HepG2 (cell line): Measurements from ENCODE around the gene CDK9.

Source experiments
- ATF2 ChIP-seq: sonication (generic); formaldehyde crosslinking; IDR thresholded peaks from 2 replicates; pipeline ENCODE4 v1.4.0; 2020; ENCODE audit warnings: missing genetic modification reagents
- EP300 ChIP-seq, 3 experiments: sonication (generic) in 1 of 3; formaldehyde crosslinking in 1 of 3; IDR thresholded peaks; 2 replicates each; pipeline versions ENCODE4 v1.5.1 to v1.6.1; 2011 to 2020; ENCODE audit warnings: low read depth in 2 of 3, low read length in 2 of 3, borderline replicate concordance in 1 of 3, improper control_type of control experiment in 1 of 3, mild to moderate bottlenecking in 1 of 3, missing genetic modification reagents in 1 of 3, moderate library complexity in 1 of 3
- FOXM1 ChIP-seq: sonication (generic); formaldehyde crosslinking; IDR thresholded peaks from 2 replicates; pipeline ENCODE4 v1.5.0; 2020; ENCODE audit warnings: missing genetic modification reagents
- MYNN ChIP-seq: sonication (generic); formaldehyde crosslinking; IDR thresholded peaks from 2 replicates; pipeline ENCODE4 v1.4.0; 2020; ENCODE audit warnings: mild to moderate bottlenecking, low read depth, missing genetic modification reagents
- NCOA1 ChIP-seq: sonication (generic); formaldehyde crosslinking; IDR thresholded peaks from 2 replicates; pipeline ENCODE4 v1.9.0; 2021; ENCODE audit warnings: missing genetic modification reagents
- PRDM10 ChIP-seq: sonication (generic); formaldehyde crosslinking; IDR thresholded peaks from 2 replicates; pipeline ENCODE4 v1.4.0; 2020; ENCODE audit warnings: low read depth, missing genetic modification reagents
- RNF2 ChIP-seq: fragments of 450-650 bp; conservative IDR thresholded peaks from 2 replicates; pipeline ENCODE4 v1.6.1; 2016; ENCODE audit warnings: low read depth
- SIN3A ChIP-seq: IDR thresholded peaks from 2 replicates; pipeline ENCODE4 v1.6.1; 2011; ENCODE audit warnings: low read depth, mild to moderate bottlenecking, control low read depth, low read length, borderline replicate concordance
- ZBTB49 ChIP-seq: sonication (generic); formaldehyde crosslinking; IDR thresholded peaks from 2 replicates; pipeline ENCODE4 v1.4.0; 2020; ENCODE audit warnings: missing genetic modification reagents, borderline replicate concordance
- ZC3H4 ChIP-seq: sonication (generic); formaldehyde crosslinking; IDR thresholded peaks from 2 replicates; pipeline ENCODE4 v1.4.0; 2020; ENCODE audit warnings: missing genetic modification reagents, borderline replicate concordance
- ZNF253 ChIP-seq: sonication (generic); formaldehyde crosslinking; IDR thresholded peaks from 2 replicates; pipeline ENCODE4 v1.8.0; 2022; ENCODE audit warnings: mild to moderate bottlenecking, missing genetic modification reagents, borderline replicate concordance
- ZNF318 ChIP-seq: sonication (generic); formaldehyde crosslinking; IDR thresholded peaks from 2 replicates; pipeline ENCODE4 v1.4.0; 2020; ENCODE audit warnings: mild to moderate bottlenecking, missing genetic modification reagents
- ZNF335 ChIP-seq: sonication (generic); formaldehyde crosslinking; IDR thresholded peaks from 2 replicates; pipeline ENCODE4 v1.4.0; 2020; ENCODE audit warnings: missing genetic modification reagents

- TF ChIP-seq ATF2 (no peak), ZC3H4 (CRISPR knock-in tag) (no peak), MYNN (CRISPR knock-in tag) (no peak), FOXM1 (CRISPR knock-in tag) (no peak), SIN3A (no peak), ZNF253 (no peak), ZBTB49 (CRISPR knock-in tag) (no peak), ZNF318 (CRISPR knock-in tag) (no peak), PRDM10 (CRISPR knock-in tag) (no peak), RNF2 (no peak), EP300 (IDR thresholded peaks at IDR 0.05; ENCODE audit: low read depth in 2 of 2, low read length in 2 of 2) (no peak), EP300 (CRISPR knock-in tag; IDR thresholded peaks at IDR 0.05; ENCODE audit: borderline replicate concordance) (no peak), NCOA1 (no peak), ZNF335 (no peak)
Measured at GRCh38 chr9:127761061-127761460, 24.8 kb upstream of the CDK9 start.
